ENCODE results near the gene C18orf32. TPM values are rescaled to one million over a fixed set of nuclear protein-coding genes. Genes with fewer than 3 reads are reported as not detected.

The C18orf32 gene
- total and polyA plus RNA-seq, 2 of the 8 experiments (the other 6 are each of a cell fraction or from before 2014, with no cell fraction given): 17.3 to 20.1 TPM

- no peak overlapping the region for H2BK20ac ChIP-seq (ENCODE audit: low read length)
- H2BK15ac ChIP-seq (ENCODE audit: low read length): no peak overlapping the region
- H3K9ac ChIP-seq (replicated peaks in 1 of 4; ENCODE audit: extremely low read depth in 1 of 4, low read depth in 3 of 4, low read length in 3 of 4): no peak overlapping the region
- no peak overlapping the region for H2AFZ ChIP-seq (ENCODE audit: low read length)
- no peaks in the 10 kb centered on the region for H3K9me3 ChIP-seq (ENCODE audit: insufficient read depth in 2 of 2, low read depth in 1 of 2, low read length in 1 of 2)
- no peaks in the 10 kb centered on the region for H3K79me2 ChIP-seq (ENCODE audit: control insufficient read depth in 1 of 2, insufficient read depth in 2 of 2, low read length in 2 of 2)
- no peak for TF ChIP-seq RNF2 (IDR thresholded peaks at IDR 0.05; ENCODE audit: borderline replicate concordance, low read depth, low read length, missing control alignments, poor library complexity, severe bottlenecking)
- TF ChIP-seq SIX5 (IDR thresholded peaks at IDR 0.05; ENCODE audit: low read depth, low read length): no peak
- no peak for TF ChIP-seq SP2 (IDR thresholded peaks at IDR 0.05; ENCODE audit: low read length)
- TF ChIP-seq RAD21 (IDR thresholded peaks at IDR 0.05 in 1 of 2, conservative IDR thresholded peaks at IDR 0.05 in 1 of 2; ENCODE audit: low read depth in 2 of 2, low read length in 2 of 2): no peak
- TF ChIP-seq TBP (IDR thresholded peaks at IDR 0.05; ENCODE audit: low read depth, low read length): no peak
- TF ChIP-seq CBX5 (IDR thresholded peaks at IDR 0.05; ENCODE audit: low read depth, low read length): no peak
- TF ChIP-seq ATF2 (IDR thresholded peaks at IDR 0.05; ENCODE audit: low read length): no peak
- no peak for TF ChIP-seq MAX (IDR thresholded peaks at IDR 0.05)
- ChIA-PET POLR2A (ENCODE audit: partially characterized antibody) (no interaction called here), CTCF (ENCODE audit: partially characterized antibody) (interaction anchor here (0.7 to 2.1 kb wide), 5 partner anchors 15 to 333 kb away, joined by 3 to 6 read pairs (median 3); no protein-coding TSS in a partner anchor)
- no peak overlapping the region for H3K4me3 ChIP-seq (ENCODE audit: extremely low read depth in 1 of 4, insufficient read depth in 2 of 4, low read depth in 3 of 4, low read length in 4 of 4)
- no peak overlapping the region for H4K91ac ChIP-seq (replicated peaks; ENCODE audit: insufficient read length, low read length)
- no peak overlapping the region for H2BK5ac ChIP-seq (ENCODE audit: low read depth, low read length)
- no peak overlapping the region for H2BK120ac ChIP-seq (replicated peaks; ENCODE audit: low read depth, low read length)
- no peak overlapping the region for H4K8ac ChIP-seq (ENCODE audit: extremely low read depth, insufficient read depth, low read length)
- H2BK12ac ChIP-seq (ENCODE audit: low read depth, low read length): no peak overlapping the region
- no peak overlapping the region for H3K56ac ChIP-seq (replicated peaks; ENCODE audit: insufficient read length, low read depth, low read length)
- no peak for DNase-seq (ENCODE audit: low read depth in 1 of 2, low spot score in 2 of 2)
- no peak overlapping the region for H3K23ac ChIP-seq (ENCODE audit: insufficient read length)
- H3K14ac ChIP-seq (ENCODE audit: insufficient read length): no peak overlapping the region
- H3K36me3 ChIP-seq (ENCODE audit: control insufficient read depth in 2 of 4, insufficient read depth in 4 of 4, low read length in 3 of 4): no peaks in the 10 kb centered on the region
- H2AK5ac ChIP-seq (ENCODE audit: low read depth, low read length): no peak overlapping the region
- no peaks in the 10 kb centered on the region for H3K79me1 ChIP-seq (ENCODE audit: low read depth, low read length)
- peaks cover 0 to 5% (median 1%) of the 10 kb centered on the region in 4 experiments; a peak in 2 of 7 replicates for H3K4me1 ChIP-seq (replicated peaks in 1 of 4; ENCODE audit: control insufficient read depth in 3 of 4, insufficient read depth in 4 of 4, low read length in 3 of 4)
- no peak overlapping the region for H4K5ac ChIP-seq (ENCODE audit: insufficient read length, low read depth, low read length)
- no peak overlapping the region for H3K4me2 ChIP-seq (ENCODE audit: insufficient read depth in 1 of 2, low read depth in 2 of 2, low read length in 2 of 2)
- H3K18ac ChIP-seq (ENCODE audit: extremely low read depth, low read length): no peak overlapping the region
- no peaks in the 10 kb centered on the region for H3K23me2 ChIP-seq (ENCODE audit: low read depth, low read length)
- no peak for FAIRE-seq
- no peaks in the 10 kb centered on the region for H3K27me3 ChIP-seq (replicated peaks in 1 of 4; ENCODE audit: control insufficient read depth in 3 of 4, extremely low read depth in 1 of 4, insufficient read depth in 3 of 4, low read length in 3 of 4)
- WGBS, 2 experiments (ENCODE audit: extremely low coverage in 1 of 2, insufficient coverage in 1 of 2, insufficient read length in 1 of 2, insufficient replicate concordance in 2 of 2, low coverage in 1 of 2, low lambda C conversion rate in 2 of 2, missing lambda C conversion rate in 1 of 2): 89% methylated on average over 2 of the region's 2 CpGs; no CpG with 5 or more reads in 1 of the 2 experiments
- H3K4ac ChIP-seq (replicated peaks; ENCODE audit: insufficient read length, low read depth, low read length): no peak overlapping the region
- H3K27ac ChIP-seq (ENCODE audit: low read depth, low read length): no peak overlapping the region
- H4K20me1 ChIP-seq (replicated peaks in 1 of 2; ENCODE audit: control insufficient read depth in 1 of 2, insufficient read depth in 2 of 2, low read length in 2 of 2): no peaks in the 10 kb centered on the region
These were observed 38.9 kb upstream of the C18orf32 start for GRCh38 chr18:49525981-49526380.
